Heart left ventricle (tissue), 16 donors: ENCODE results near the gene ZNF791. TPM values are rescaled to one million over a fixed set of nuclear protein-coding genes. Genes with fewer than 3 reads are reported as not detected.

Experiments used
- ATAC-seq, 4 donors: fragments of 200-7000 bp; cut with Tn5 transposase; one replicate each; pipeline ENCODE4 v1.9.1; 2020 to 2022; ENCODE audit warnings: moderate library complexity in 4 of 4, mild to moderate bottlenecking in 3 of 4, moderate number of reproducible peaks in 1 of 4
- DNase-seq, 5 donors: peaks; one replicate each; pipeline ENCODE4 v3.0.0-alpha.2; 2020
- H3K27ac ChIP-seq, 12 donors: fragments of 200-600 bp; sonication (generic) in 4 of 12; one replicate each; pipeline versions ENCODE4 v1.5.0 to v1.8.0; 2016 to 2022; ENCODE audit warnings: mild to moderate bottlenecking in 2 of 12
- H3K27me3 ChIP-seq, 9 donors: fragments of 200-600 bp; sonication (generic) in 2 of 9; one replicate each; pipeline versions ENCODE4 v1.5.1 to v1.8.0; 2016 to 2022; ENCODE audit warnings: mild to moderate bottlenecking in 3 of 9
- H3K36me3 ChIP-seq, 9 donors: fragments of 200-600 bp; sonication (generic) in 2 of 9; one replicate each; pipeline versions ENCODE4 v1.5.0 to v1.8.0; 2018 to 2022; ENCODE audit warnings: mild to moderate bottlenecking in 2 of 9
- H3K4me1 ChIP-seq, 12 donors: fragments of 200-600 bp; sonication (generic) in 4 of 12; one replicate each; pipeline versions ENCODE4 v1.5.0 to v1.8.0; 2016 to 2022; ENCODE audit warnings: mild to moderate bottlenecking in 3 of 12
- H3K4me3 ChIP-seq, 12 donors: fragments of 200-600 bp; sonication (generic) in 4 of 12; one replicate each; pipeline versions ENCODE4 v1.5.0 to v1.8.0; 2017 to 2022; ENCODE audit warnings: mild to moderate bottlenecking in 9 of 12, moderate library complexity in 4 of 12
- H3K9me3 ChIP-seq, 12 donors: fragments of 200-600 bp; sonication (generic) in 4 of 12; one replicate each; pipeline versions ENCODE4 v1.5.0 to v1.8.0; 2016 to 2022; ENCODE audit warnings: mild to moderate bottlenecking in 1 of 12
- POLR2A ChIP-seq, 2 donors: fragments of 450-650 bp; IDR thresholded peaks; one replicate each; pipeline ENCODE4 v1.6.1; 2017; ENCODE audit warnings: antibody characterized with exemption in 2 of 2, mild to moderate bottlenecking in 2 of 2, moderate library complexity in 2 of 2
- WGBS, 4 donors: extraction: QIAGEN DNeasy Blood & Tissue Kit in 2 of 4; methylation state at CpG; one replicate each; pipeline versions ENCODE4 v1.1.5 to v1.1.7; 2013 to 2018; 5-methylcytosine and 5-hydroxymethylcytosine counted together
- intact Hi-C, 10 donors: fragments of 100-400 bp; cut with DNase I; formaldehyde crosslinking; loops; one replicate each; pipeline versions ENCODE4 v1.11.1 to v1.14.2; 2022
- polyA plus RNA-seq, 2 donors: library from polyadenylated mRNA; stranded (reverse); fragments of 200-250 nt; gene quantifications; one replicate each; pipeline ENCODE4 v1.2.3, GENCODE V29; 2013
- total RNA-seq, 9 donors: library from RNA; depleted of rRNA in 2 of 9; stranded (reverse); fragments of >200 nt in 2 of 9; fragmentation: NEBNext Ultra II Directional in 3 of 9; extraction: Animal tissue kit (Norgen Biotek cat#: 25700) in 3 of 9; gene quantifications; one replicate each; pipeline versions ENCODE4 v1.1.0 to v1.2.4, GENCODE V29; 2016 to 2023
- TF ChIP-seq, protein P1 (sequence below), 12 donors: fragments of 200-600 bp; sonication (generic) in 4 of 12; IDR thresholded peaks; one replicate each; pipeline versions ENCODE4 v1.5.0 to v1.8.0; 2018 to 2022; ENCODE audit warnings: antibody characterized with exemption in 12 of 12, mild to moderate bottlenecking in 5 of 12
- donor health status: ischemic (EF 13 %, LVEDD 7.1; RV severe dilation, severe dysfunction).
- donor health status: healthy with polysubstance abuse.
- donor health status: DM: no; HTN: yes; CAD: no.
- donor health status: DM: no; HTN: no; CAD: no.
- donor health status: ischemic (EF 25% LVEDD 6.9; RV normal size, moderate dysfunction).
- donor health status: ischemic (EF 25% LVEDD 5.7; RV mildly dilated, moderate dysfunction).
- donor health status: healthy.
- donor health status: DM: yes; HTN: yes; CAD: no.
- donor health status: ischemic (EF 35%, LVEDD 5.7; RV mildly dilated, moderate dysfunction).
- donor health status: nonischemic (EF 11% LVEDD 7.7; RV severe dilation, severe dysfunction).
- donor health status: DM: yes; HTN: yes; CAD: no.
- donor health status: PGD.
- donor health status: ischemic (EF 29% LVEDD 5.4; RV normal size, mild dysfunction).
- donor health status: nonischemic (EF 23%, LVEDD 6.1; RV moderate dilation, normal function).

ZNF791 gene
- total and polyA plus RNA-seq, 11 donors, result 6.1 to 22.6 (median 12.2) TPM

DNA sequence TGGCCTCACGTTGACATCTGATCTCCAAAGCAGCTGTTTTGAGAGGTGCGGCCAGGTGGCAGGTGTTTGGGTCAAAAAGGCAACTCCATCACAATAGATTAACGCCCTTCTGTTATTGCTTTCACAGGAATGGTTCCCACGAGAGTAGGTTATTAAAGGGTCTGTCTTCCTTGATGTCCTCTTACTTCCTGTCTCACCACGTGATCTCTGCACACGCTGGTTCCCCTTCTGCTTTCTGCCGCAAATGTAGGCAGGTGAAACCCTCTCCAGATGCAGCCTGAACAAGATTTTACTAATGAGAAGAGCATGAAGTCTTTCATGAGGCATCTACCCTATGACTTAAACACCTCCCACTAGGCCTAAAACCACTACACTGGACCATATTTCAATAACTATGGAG, 36.7 kb upstream of the ZNF791 start:
- no peak for ATAC-seq
- WGBS, 4 donors, result 57 to 73% (median 63%) methylated on average over 7 of the region's 7 CpGs
- Histone ChIP-seq H3K27ac (no peak overlapping the region), H3K9me3 (no peaks in the 10 kb centered on the region), H3K4me3 (no peak overlapping the region), H3K36me3 (peaks cover 0 to 15% (median 8%) of the 10 kb centered on the region in 9 donors), H3K4me1 (no peaks in the 10 kb centered on the region), H3K27me3 (no peaks in the 10 kb centered on the region)
- intact Hi-C loops, result no loop called here
- no peak for TF ChIP-seq POLR2A (IDR thresholded peaks at IDR 0.05)
- TF ChIP-seq, protein P1, sequence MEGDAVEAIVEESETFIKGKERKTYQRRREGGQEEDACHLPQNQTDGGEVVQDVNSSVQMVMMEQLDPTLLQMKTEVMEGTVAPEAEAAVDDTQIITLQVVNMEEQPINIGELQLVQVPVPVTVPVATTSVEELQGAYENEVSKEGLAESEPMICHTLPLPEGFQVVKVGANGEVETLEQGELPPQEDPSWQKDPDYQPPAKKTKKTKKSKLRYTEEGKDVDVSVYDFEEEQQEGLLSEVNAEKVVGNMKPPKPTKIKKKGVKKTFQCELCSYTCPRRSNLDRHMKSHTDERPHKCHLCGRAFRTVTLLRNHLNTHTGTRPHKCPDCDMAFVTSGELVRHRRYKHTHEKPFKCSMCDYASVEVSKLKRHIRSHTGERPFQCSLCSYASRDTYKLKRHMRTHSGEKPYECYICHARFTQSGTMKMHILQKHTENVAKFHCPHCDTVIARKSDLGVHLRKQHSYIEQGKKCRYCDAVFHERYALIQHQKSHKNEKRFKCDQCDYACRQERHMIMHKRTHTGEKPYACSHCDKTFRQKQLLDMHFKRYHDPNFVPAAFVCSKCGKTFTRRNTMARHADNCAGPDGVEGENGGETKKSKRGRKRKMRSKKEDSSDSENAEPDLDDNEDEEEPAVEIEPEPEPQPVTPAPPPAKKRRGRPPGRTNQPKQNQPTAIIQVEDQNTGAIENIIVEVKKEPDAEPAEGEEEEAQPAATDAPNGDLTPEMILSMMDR (IDR thresholded peaks at IDR 0.05), result no peak
- no peak for DNase-seq

DNA sequence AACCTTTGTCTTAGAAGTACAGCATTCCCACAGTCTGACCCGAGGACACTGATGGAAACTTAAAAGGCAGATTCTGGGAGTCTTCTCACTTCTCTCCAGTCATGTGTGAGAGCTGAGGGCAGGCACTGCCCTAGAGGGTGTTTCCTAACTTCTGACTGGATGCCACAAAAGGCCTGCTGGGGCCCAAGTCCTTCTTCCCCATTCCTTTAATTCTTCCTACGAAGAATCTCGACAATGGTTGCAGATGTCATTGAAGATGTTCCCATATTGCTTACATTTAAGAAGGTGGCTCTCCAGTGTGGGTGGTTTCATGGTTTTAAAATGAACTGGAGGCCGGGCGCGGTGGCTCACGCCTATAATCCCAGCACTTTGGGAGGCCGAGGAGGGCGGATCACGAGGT, 32.1 kb upstream of the ZNF791 start:
- peaks cover 6 to 56% (median 42%) of the 10 kb centered on the region in 9 donors for H3K36me3 ChIP-seq
- 95 to 98% (median 97%) methylated on average over 10 of the region's 10 CpGs for WGBS, 4 donors
- no peak overlapping the region for H3K4me3 ChIP-seq
- ATAC-seq (no peak), DNase-seq (no peak)
- intact Hi-C loops, result no loop called here
- no peak overlapping the region for H3K27ac ChIP-seq
- H3K9me3 ChIP-seq, result peaks cover 0 to 39% (median 21%) of the 10 kb centered on the region in 12 donors
- no peaks in the 10 kb centered on the region for H3K4me1 ChIP-seq
- TF ChIP-seq, protein P1 (IDR thresholded peaks at IDR 0.05), result no peak
- TF ChIP-seq POLR2A (IDR thresholded peaks at IDR 0.05), result no peak
- H3K27me3 ChIP-seq, result no peaks in the 10 kb centered on the region

DNA sequence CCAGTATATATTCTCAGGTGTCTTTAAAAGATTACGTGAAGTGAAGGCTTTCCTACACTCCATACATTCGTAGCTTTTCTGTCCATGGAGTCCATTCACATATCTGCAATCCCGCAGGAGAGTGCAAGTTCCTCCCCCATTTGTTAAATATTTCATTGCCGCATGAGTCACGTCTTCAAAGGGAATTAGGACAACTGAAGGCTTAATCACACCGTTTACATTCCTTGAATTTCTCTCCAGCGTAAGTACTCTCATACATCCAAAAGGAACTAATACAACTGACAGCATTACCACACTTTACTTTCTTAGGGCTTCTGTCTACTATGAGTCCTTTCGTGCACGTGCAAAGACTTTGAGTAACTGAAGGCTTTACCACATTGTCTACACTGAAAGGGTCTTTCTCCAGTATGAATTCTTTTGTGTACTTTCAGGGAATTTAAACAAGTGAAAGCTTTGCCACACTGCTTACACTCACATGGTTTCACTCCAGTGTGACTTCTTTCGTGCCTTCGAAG, 30.5 kb upstream of the ZNF791 start:
- H3K27me3 ChIP-seq, result no peaks in the 10 kb centered on the region
- peaks cover 6 to 56% (median 42%) of the 10 kb centered on the region in 9 donors for H3K36me3 ChIP-seq
- ATAC-seq, result no peak
- H3K9me3 ChIP-seq, result peaks cover 0 to 39% (median 21%) of the 10 kb centered on the region in 12 donors
- no peak overlapping the region for H3K4me3 ChIP-seq
- H3K4me1 ChIP-seq, result no peaks in the 10 kb centered on the region
- 89 to 93% (median 92%) methylated on average over 11 of the region's 11 CpGs for WGBS, 4 donors
- no peak overlapping the region for H3K27ac ChIP-seq
- intact Hi-C loops, result no loop called here
- TF ChIP-seq, protein P1 (IDR thresholded peaks at IDR 0.05), result no peak
- no peak for TF ChIP-seq POLR2A (IDR thresholded peaks at IDR 0.05)
- DNase-seq, result no peak

DNA sequence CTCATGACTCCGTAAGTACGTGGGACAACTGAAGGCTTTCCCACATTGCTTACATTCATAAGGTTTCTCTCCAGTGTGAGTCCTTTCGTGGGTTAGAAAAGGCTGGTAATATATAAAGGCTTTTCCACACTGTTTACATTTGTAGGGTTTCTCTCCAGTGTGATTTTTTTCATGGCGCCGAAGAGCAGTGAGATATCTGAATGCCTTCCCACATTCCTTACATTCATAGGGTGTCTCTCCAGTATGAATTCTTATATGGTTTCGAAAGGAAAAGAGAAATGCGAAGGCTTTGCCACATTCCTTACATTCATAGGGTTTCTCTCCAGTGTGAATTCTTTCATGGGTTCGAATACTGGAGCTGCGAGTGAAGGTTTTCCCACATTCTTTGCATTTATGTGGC, 29.6 kb upstream of the ZNF791 start:
- no peak for ATAC-seq
- H3K4me3 ChIP-seq, result no peak overlapping the region
- intact Hi-C loops, result no loop called here
- peaks cover 6 to 56% (median 42%) of the 10 kb centered on the region in 9 donors for H3K36me3 ChIP-seq
- no peak for DNase-seq
- no peak overlapping the region for H3K27ac ChIP-seq
- H3K4me1 ChIP-seq, result no peaks in the 10 kb centered on the region
- H3K9me3 ChIP-seq, result peaks cover 0 to 39% (median 21%) of the 10 kb centered on the region in 12 donors
- no peak for TF ChIP-seq POLR2A (IDR thresholded peaks at IDR 0.05)
- TF ChIP-seq, protein P1 (IDR thresholded peaks at IDR 0.05), result no peak
- 90 to 99% (median 97%) methylated on average over 9 of the region's 9 CpGs for WGBS, 4 donors
- no peaks in the 10 kb centered on the region for H3K27me3 ChIP-seq
